ENCODE results near the gene KRTAP3-2. TPM values are rescaled to one million over a fixed set of nuclear protein-coding genes. Genes with fewer than 3 reads are reported as not detected.
"Not testable (repeated sequence)": the region's sequence is repeated elsewhere in the genome, so short reads cannot be mapped to it uniquely, and the experiment has no call there.

Gene KRTAP3-2
- not detected for total RNA-seq
- polyA plus RNA-seq (2013, experiment 1 of 2), result not detected
- not detected for polyA plus RNA-seq (2013, experiment 2 of 2)
- long read RNA-seq, experiment 1, result 0 reads
- long read RNA-seq, experiment 2, result 0 reads
- long read RNA-seq, experiment 3, result 0 reads
- long read RNA-seq, experiment 4, result 0 reads

- not testable (repeated sequence) for H3K27ac ChIP-seq (ENCODE audit: low read depth, low read length); H3K9me3 ChIP-seq (ENCODE audit: control insufficient read depth, low read length); H3K27ac Mint-ChIP-seq; H3K36me3 ChIP-seq (ENCODE audit: control insufficient read depth, insufficient read depth, low read length); H3K4me1 ChIP-seq (ENCODE audit: control insufficient read depth, insufficient read depth, low read length); H3K4me3 Mint-ChIP-seq; DNase-seq; H3K36me3 Mint-ChIP-seq (ENCODE audit: low read depth); H3K27me3 ChIP-seq (ENCODE audit: control insufficient read depth, insufficient read depth, low read length, poor library complexity, severe bottlenecking); H3K9me3 Mint-ChIP-seq; H3K9ac ChIP-seq (ENCODE audit: extremely low read depth, low read length, poor library complexity, severe bottlenecking); H3K27me3 Mint-ChIP-seq (ENCODE audit: insufficient read depth); H3K4me3 ChIP-seq (ENCODE audit: low read length); H3K4me1 Mint-ChIP-seq
- WGBS, 2 experiments (ENCODE audit: insufficient coverage in 1 of 2, insufficient read length in 1 of 2), result 94 to 95% methylated on average over 2 to 5 of the region's 6 CpGs
These were observed at the start of gene KRTAP3-2 for GRCh38 chr17:40999563-40999962. Gene KRTAP3-2, minus strand, starts transcription at chr17:40999906. Its CDS starts 53 bp downstream, at chr17:40999853.

GRCh38 chr17:41049110-41049509 lies 49.4 kb upstream of the KRTAP3-2 start:
- no peaks in the 10 kb centered on the region for H3K27me3 ChIP-seq (ENCODE audit: control insufficient read depth, insufficient read depth, low read length, poor library complexity, severe bottlenecking)
- H3K27ac ChIP-seq (ENCODE audit: low read depth, low read length), result no peak overlapping the region
- no peaks in the 10 kb centered on the region for H3K9me3 ChIP-seq (ENCODE audit: control insufficient read depth, low read length)
- Mint-ChIP-seq H3K4me1 (peaks cover 14% of the 10 kb centered on the region), H3K4me3 (no peak overlapping the region), H3K27me3 (ENCODE audit: insufficient read depth) (no peaks in the 10 kb centered on the region), H3K36me3 (ENCODE audit: low read depth) (no peaks in the 10 kb centered on the region), H3K9me3 (no peaks in the 10 kb centered on the region), H3K27ac (no peak overlapping the region)
- no peak overlapping the region for H3K4me3 ChIP-seq (ENCODE audit: low read length)
- H3K9ac ChIP-seq (ENCODE audit: extremely low read depth, low read length, poor library complexity, severe bottlenecking), result no peak overlapping the region
- no peak for TF ChIP-seq CTCF (conservative IDR thresholded peaks at IDR 0.05)
- no peaks in the 10 kb centered on the region for H3K4me1 ChIP-seq (ENCODE audit: control insufficient read depth, insufficient read depth, low read length)
- 85 to 86% methylated on average over 2 of the region's 2 CpGs for WGBS, 2 experiments (ENCODE audit: insufficient coverage in 1 of 2, insufficient read length in 1 of 2)
- H3K36me3 ChIP-seq (ENCODE audit: control insufficient read depth, insufficient read depth, low read length), result no peaks in the 10 kb centered on the region
- DNase-seq, result no peak

GRCh38 chr17:41048441-41048840 lies 48.7 kb upstream of the KRTAP3-2 start:
- Histone ChIP-seq H3K27ac (ENCODE audit: low read depth, low read length) (no peak overlapping the region), H3K9me3 (ENCODE audit: control insufficient read depth, low read length) (no peaks in the 10 kb centered on the region), H3K27me3 (ENCODE audit: control insufficient read depth, insufficient read depth, low read length, poor library complexity, severe bottlenecking) (no peaks in the 10 kb centered on the region), H3K9ac (ENCODE audit: extremely low read depth, low read length, poor library complexity, severe bottlenecking) (no peak overlapping the region), H3K4me1 (ENCODE audit: control insufficient read depth, insufficient read depth, low read length) (no peaks in the 10 kb centered on the region), H3K4me3 (ENCODE audit: low read length) (no peak overlapping the region), H3K36me3 (ENCODE audit: control insufficient read depth, insufficient read depth, low read length) (no peaks in the 10 kb centered on the region)
- Mint-ChIP-seq H3K4me1 (peaks cover 14% of the 10 kb centered on the region), H3K9me3 (no peaks in the 10 kb centered on the region), H3K4me3 (no peak overlapping the region), H3K27me3 (ENCODE audit: insufficient read depth) (no peaks in the 10 kb centered on the region), H3K27ac (no peak overlapping the region), H3K36me3 (ENCODE audit: low read depth) (no peaks in the 10 kb centered on the region)
- 87 to 88% methylated on average over 7 of the region's 7 CpGs for WGBS, 2 experiments (ENCODE audit: insufficient coverage in 1 of 2, insufficient read length in 1 of 2)
- no peak for DNase-seq
- TF ChIP-seq CTCF (conservative IDR thresholded peaks at IDR 0.05), result no peak

GRCh38 chr17:41046735-41047465 lies 47.2 kb upstream of the KRTAP3-2 start, which contains the start of gene KRTAP2-1:
Gene KRTAP2-1, minus strand, starts transcription at chr17:41047316. Its CDS starts 49 bp downstream, at chr17:41047267.
- H3K9ac ChIP-seq (ENCODE audit: extremely low read depth, low read length, poor library complexity, severe bottlenecking); H3K9me3 Mint-ChIP-seq; H3K4me1 ChIP-seq (ENCODE audit: control insufficient read depth, insufficient read depth, low read length); H3K4me3 ChIP-seq (ENCODE audit: low read length); H3K4me3 Mint-ChIP-seq; H3K27ac Mint-ChIP-seq; H3K36me3 ChIP-seq (ENCODE audit: control insufficient read depth, insufficient read depth, low read length); H3K27ac ChIP-seq (ENCODE audit: low read depth, low read length); DNase-seq; H3K36me3 Mint-ChIP-seq (ENCODE audit: low read depth); H3K27me3 ChIP-seq (ENCODE audit: control insufficient read depth, insufficient read depth, low read length, poor library complexity, severe bottlenecking); H3K9me3 ChIP-seq (ENCODE audit: control insufficient read depth, low read length); H3K27me3 Mint-ChIP-seq (ENCODE audit: insufficient read depth): not testable (repeated sequence)
- H3K4me1 Mint-ChIP-seq, result peaks cover 14% of the 10 kb centered on the region
- WGBS, 2 experiments (ENCODE audit: insufficient coverage in 1 of 2, insufficient read length in 1 of 2), result 97% methylated on average over 6 of the region's 33 CpGs; no CpG with 5 or more reads in 1 of the 2 experiments

All from endodermal cell (in vitro differentiated cells).